ENCODE results near the gene TFDP2. TPM values are rescaled to one million over a fixed set of nuclear protein-coding genes. Genes with fewer than 3 reads are reported as not detected.

TFDP2 gene
- total and polyA plus RNA-seq, 2 of the 8 experiments (the other 6 are each of a cell fraction or from before 2014, with no cell fraction given) = 41.1 to 119 TPM

DNA sequence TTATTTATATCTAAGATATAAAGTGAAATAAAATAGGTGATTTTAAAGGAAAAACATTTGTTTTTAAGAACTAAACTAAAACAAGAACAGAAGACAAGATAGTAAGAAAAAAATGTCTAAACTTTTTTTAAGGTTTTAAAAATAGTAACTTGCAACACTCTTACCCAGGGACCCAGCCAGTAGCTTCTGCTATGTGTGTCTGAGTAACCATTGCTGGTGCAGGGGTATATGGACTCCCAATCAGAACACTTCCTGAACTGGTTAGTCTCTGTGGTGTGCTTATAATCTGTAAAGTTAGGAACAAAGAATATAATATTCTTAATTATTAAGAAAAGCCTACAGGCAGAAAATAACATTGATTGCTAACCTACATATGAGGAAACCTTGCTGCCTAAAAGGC lies 154.5 kb downstream of the TFDP2 start:
- H3K79me1 ChIP-seq (ENCODE audit: low read depth, low read length) = no peaks in the 10 kb centered on the region
- ChIA-PET POLR2A (ENCODE audit: partially characterized antibody) (no interaction called here), CTCF (ENCODE audit: partially characterized antibody) (no interaction called here)
- H3K4me1 ChIP-seq (replicated peaks in 1 of 4; ENCODE audit: control insufficient read depth in 3 of 4, insufficient read depth in 4 of 4, low read length in 3 of 4) = peaks cover 0 to 4% (median 2%) of the 10 kb centered on the region in 4 experiments; a peak in 3 of 7 replicates
- no peak overlapping the region for H4K5ac ChIP-seq (ENCODE audit: insufficient read length, low read depth, low read length)
- no peak overlapping the region for H2BK15ac ChIP-seq (ENCODE audit: low read length)
- no peak overlapping the region for H3K27ac ChIP-seq (ENCODE audit: low read depth, low read length)
- no peaks in the 10 kb centered on the region for H3K9me3 ChIP-seq (ENCODE audit: insufficient read depth in 2 of 2, low read depth in 1 of 2, low read length in 1 of 2)
- H2BK5ac ChIP-seq (ENCODE audit: low read depth, low read length) = no peak overlapping the region
- peaks cover 0 to 26% (median 4%) of the 10 kb centered on the region in 4 experiments; a peak in 2 of 8 replicates for H3K36me3 ChIP-seq (ENCODE audit: control insufficient read depth in 2 of 4, insufficient read depth in 4 of 4, low read length in 3 of 4)
- H3K23ac ChIP-seq (ENCODE audit: insufficient read length) = no peak overlapping the region
- H2BK20ac ChIP-seq (ENCODE audit: low read length) = no peak overlapping the region
- no peak overlapping the region for H2BK120ac ChIP-seq (replicated peaks; ENCODE audit: low read depth, low read length)
- no peak overlapping the region for H3K9ac ChIP-seq (replicated peaks in 1 of 4; ENCODE audit: extremely low read depth in 1 of 4, low read depth in 3 of 4, low read length in 3 of 4)
- H2AK5ac ChIP-seq (ENCODE audit: low read depth, low read length) = no peak overlapping the region
- no peak overlapping the region for H3K4ac ChIP-seq (replicated peaks; ENCODE audit: insufficient read length, low read depth, low read length)
- H3K23me2 ChIP-seq (ENCODE audit: low read depth, low read length) = no peaks in the 10 kb centered on the region
- H3K18ac ChIP-seq (ENCODE audit: extremely low read depth, low read length) = no peak overlapping the region
- no peak overlapping the region for H4K91ac ChIP-seq (replicated peaks; ENCODE audit: insufficient read length, low read length)
- no peak overlapping the region for H2BK12ac ChIP-seq (ENCODE audit: low read depth, low read length)
- no peaks in the 10 kb centered on the region for H3K27me3 ChIP-seq (replicated peaks in 1 of 4; ENCODE audit: control insufficient read depth in 3 of 4, extremely low read depth in 1 of 4, insufficient read depth in 3 of 4, low read length in 3 of 4)
- H3K56ac ChIP-seq (replicated peaks; ENCODE audit: insufficient read length, low read depth, low read length) = no peak overlapping the region
- TF ChIP-seq CEBPB (IDR thresholded peaks at IDR 0.05; ENCODE audit: low read depth, low read length) (no peak), TAF1 (IDR thresholded peaks at IDR 0.05; ENCODE audit: low read depth, low read length) (no peak), TEAD4 (IDR thresholded peaks at IDR 0.05; ENCODE audit: low read depth, low read length) (no peak), ASH2L (IDR thresholded peaks at IDR 0.05; ENCODE audit: low read length) (no peak), CREB1 (IDR thresholded peaks at IDR 0.05) (no peak), ZNF274 (IDR thresholded peaks at IDR 0.05; ENCODE audit: borderline replicate concordance, extremely low read depth, low read length) (no peak)
- DNase-seq (ENCODE audit: low read depth in 1 of 2, low spot score in 2 of 2) = no peak
- no peak overlapping the region for H3K4me2 ChIP-seq (ENCODE audit: insufficient read depth in 1 of 2, low read depth in 2 of 2, low read length in 2 of 2)
- H2AFZ ChIP-seq (ENCODE audit: low read length) = no peak overlapping the region
- H3K79me2 ChIP-seq (ENCODE audit: control insufficient read depth in 1 of 2, insufficient read depth in 2 of 2, low read length in 2 of 2) = no peaks in the 10 kb centered on the region
- no peak overlapping the region for H3K4me3 ChIP-seq (ENCODE audit: extremely low read depth in 1 of 4, insufficient read depth in 2 of 4, low read depth in 3 of 4, low read length in 4 of 4)
- no peak overlapping the region for H4K8ac ChIP-seq (ENCODE audit: extremely low read depth, insufficient read depth, low read length)
- no peak overlapping the region for H3K14ac ChIP-seq (ENCODE audit: insufficient read length)
- peaks cover 0 to 2% of the 10 kb centered on the region in 2 experiments for H4K20me1 ChIP-seq (replicated peaks in 1 of 2; ENCODE audit: control insufficient read depth in 1 of 2, insufficient read depth in 2 of 2, low read length in 2 of 2)
- no peak for FAIRE-seq

All from H1 (cell line).